GM18909 (cell line): Measurements from ENCODE around the gene GAS6.

Experiments
- ATAC-seq: cut with Tn5 transposase; IDR thresholded peaks from one replicate; pipeline ENCODE4 v1.9.1; 2021; ENCODE audit warnings: mild to moderate bottlenecking; ENCODE audit not compliant: unreplicated experiment, poor library complexity

Gene GAS6

DNA sequence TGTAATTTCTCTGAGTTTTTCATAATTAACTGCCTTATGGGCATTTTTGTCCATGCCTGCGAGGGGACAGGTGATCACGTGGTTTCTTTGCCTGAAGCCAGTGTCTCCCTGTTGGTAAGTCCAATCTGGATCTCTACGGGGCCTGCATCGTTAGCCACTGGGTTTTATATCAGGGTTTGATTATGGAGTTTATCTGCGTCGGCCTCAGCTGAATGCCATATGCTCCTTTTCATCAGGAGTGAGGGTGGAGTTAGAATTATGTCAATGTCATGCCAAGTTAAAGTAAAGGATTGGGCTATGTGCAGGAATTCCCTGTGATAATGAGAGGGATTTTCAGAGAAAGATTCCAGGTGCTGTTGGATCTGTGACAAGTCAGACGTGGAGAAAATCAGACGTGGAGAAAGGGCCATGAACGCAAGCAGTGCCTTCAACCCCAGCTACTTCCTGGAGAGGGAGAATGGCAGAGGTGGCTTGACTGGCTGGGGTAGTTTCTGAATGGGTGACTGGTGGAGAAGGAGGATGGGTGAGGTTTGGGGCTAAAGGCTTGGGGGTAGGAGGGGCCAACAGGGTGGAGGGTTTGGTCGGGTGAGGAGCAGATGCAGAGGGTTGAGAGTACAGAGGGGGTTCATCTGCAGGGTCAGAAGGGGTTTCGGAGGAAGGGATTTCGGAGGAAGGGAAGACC is 80.5 kb downstream of the GAS6 start:
- no peak for ATAC-seq

DNA sequence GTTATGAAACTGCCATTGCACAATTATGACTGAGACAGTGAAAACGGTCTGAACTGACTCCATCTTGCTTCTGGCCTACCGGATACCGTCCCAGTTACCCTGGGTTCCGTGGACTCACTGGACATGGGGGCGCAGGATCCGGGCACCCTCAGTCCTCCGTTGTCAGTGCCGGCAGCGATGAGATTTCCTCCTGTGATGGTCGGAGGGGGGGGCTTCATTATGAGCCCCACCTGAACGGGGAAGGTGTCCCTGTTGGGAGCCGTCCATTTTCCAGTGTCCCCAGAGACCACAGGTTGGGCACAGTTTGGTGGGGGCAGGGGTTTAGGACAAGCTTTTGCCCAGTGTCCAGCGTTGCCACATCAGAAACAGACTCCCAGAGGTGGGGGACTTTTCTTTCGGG is 81.4 kb downstream of the GAS6 start:
- no peak for ATAC-seq

DNA sequence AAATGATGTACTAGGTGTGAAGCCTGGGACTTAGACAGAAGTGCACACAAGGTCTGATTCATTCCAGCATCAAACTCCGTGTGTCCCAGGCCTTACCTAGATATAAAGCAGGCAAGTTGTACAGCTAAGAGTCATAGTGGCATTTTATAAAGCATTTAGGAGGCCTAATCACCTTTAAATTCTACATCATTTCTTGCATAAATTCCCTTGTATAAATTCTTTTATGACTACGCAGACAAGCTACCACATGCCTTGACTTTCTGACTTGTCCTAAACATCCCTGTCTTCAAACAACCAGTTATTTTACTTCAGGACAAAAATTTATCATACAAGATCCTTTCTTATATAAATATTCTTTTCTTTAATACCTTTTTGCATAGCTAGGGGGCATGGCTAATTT is 82.3 kb downstream of the GAS6 start:
- no peak for ATAC-seq

DNA sequence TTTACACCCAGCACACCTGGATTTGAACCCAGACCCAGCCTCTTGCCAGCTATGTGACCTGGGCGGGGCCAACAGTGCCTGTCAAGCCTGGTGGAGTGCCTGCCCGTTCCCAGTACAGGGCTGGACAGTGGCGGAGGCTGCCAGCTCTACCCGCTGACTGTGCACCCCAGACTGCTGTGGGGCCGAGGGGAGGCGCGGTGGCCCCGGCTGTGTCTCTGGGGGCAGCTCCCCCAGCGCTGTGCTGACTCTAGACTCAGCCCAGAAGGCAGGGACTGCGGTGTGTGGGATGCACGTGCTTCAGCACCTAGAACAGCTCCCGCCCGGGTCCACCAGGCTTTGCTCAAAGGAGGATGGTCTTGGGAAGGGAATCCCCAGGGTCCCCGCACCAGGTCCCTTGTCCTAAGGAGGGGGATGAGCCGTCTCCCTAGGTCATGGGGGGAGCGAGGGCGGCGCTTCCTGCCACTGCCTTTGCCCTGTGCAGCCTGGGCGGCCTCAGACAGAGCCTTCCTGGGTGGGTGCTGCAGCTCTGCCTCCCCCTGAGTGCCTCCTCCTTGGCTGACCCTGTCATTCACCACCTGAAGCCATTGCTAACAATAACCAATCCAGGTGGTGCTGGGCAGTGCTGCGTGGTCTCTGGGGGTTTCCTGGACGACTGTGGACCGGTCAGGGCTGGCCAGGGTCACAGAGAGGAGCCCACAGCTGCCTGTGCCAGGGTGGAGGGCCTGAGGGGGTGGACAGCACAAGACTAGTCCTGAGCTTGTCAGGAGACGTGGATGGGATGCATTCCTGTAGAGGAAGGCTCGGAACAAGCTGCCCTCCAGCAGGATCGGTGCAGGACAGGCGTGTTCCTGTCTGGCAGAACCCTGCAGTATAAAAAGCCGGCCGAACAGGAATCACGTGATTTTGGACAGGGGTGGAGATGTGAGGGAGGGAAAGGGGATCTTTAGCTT is 86.3 kb downstream of the GAS6 start:
- ATAC-seq, result no peak

DNA sequence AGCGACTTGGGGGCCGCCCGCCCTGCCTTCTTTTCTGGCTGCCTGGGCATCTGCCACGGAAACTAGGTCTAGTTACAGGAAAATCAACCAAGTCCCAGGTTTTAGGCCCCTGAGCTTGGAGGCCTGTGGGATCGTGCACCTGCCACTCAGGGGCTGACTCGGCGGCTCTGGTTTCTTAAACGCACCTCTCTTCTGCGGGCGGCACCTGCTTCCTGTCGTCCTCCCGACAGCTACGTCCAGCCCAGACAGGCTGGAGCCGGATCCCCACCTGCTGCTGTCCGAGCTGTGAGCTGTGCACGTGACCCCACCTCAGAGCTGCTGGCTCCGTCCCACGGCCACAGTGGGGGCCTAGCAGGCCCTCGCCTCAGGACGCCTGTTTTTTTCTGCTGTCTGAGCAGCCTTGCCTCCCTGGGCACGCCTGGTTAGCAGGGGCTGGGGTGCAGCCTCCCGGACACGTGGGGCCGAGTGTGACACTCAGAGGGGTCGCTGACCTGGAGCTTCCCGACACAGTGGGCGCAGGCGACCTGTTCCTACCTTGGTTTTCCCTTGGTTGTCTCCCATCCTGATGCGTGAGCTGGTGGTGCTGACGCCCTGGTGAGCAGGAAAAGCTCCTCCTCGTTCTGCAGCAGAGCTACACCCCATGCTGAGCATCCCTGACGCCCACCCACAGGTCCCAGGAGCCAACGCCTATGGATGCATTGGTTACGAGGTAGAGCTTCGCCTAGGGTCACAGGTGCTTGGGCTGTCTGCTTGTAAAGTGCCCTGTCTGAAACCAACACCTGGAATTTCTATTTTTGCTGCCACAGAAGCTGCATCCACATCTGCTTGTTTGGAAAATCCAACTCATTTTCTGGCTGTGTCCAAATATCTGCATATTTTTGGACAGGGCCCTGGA is 87.4 kb downstream of the GAS6 start:
- ATAC-seq, result no peak

DNA sequence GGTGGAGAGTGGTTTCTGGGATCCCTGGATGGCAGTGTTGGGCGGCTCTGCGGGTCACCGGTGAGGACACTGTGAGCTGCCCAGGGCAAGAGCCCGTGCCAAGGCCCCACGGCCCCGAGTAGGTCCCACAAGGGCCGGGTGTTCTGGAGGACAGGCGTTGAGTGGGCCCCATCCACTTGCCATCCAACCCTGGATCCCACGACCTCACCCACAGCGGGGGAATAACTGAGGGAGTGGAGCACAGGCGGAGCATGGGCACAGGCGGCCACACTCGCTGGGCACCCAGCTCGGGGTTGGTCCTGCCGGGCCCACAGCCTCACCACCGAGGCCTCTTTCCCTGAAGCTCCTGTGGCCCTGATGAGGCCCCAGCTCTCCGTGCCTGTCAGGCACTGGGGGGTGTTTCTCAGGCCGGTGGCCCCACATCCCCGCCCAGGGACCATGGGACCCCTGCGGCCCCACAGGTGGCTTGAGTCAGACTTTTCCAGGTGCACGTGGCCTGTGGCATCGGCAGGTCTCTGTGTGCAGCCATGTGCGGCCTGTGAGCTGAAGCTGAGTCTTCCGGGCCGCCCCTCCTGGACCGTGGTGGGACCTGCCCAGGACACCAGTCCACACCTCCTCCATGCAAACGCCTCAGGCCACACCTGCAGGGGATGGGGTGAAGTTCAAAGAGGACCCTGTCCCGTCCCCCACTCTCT is 88.3 kb downstream of the GAS6 start:
- ATAC-seq, result no peak

DNA sequence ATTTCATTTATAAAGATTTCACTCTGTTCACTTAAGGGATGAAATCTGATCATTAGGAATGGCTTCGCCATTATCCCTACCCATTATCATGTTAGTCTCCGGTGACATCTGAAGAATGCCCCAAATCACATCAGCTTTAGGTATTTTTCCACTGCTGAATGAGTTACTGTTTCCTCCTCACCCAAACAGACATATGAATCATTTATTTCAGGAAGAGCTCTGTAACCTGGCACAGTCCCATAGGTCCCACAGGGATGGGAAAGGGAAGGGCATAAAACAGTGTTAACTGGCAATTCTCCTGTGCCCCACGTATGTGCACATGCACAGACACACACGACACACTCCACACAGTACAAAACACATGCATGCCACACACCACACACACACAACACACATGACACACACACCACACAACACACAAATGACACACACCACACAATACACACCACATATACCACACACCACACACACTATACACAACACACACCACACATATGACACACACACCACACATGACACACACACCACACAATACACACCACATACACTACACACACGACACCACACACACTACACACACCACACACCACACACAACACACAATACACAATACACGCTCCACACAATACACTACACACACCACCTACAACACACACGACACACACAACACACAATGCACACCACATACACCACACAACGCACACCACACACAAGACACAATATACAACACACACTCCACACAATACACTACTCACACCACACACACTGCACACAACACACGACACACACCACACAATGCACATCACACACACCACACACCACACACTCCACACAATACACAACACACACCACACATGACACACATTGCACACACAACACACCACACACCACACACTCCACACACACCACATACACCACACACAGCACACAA is 89.4 kb downstream of the GAS6 start:
- no peak for ATAC-seq

DNA sequence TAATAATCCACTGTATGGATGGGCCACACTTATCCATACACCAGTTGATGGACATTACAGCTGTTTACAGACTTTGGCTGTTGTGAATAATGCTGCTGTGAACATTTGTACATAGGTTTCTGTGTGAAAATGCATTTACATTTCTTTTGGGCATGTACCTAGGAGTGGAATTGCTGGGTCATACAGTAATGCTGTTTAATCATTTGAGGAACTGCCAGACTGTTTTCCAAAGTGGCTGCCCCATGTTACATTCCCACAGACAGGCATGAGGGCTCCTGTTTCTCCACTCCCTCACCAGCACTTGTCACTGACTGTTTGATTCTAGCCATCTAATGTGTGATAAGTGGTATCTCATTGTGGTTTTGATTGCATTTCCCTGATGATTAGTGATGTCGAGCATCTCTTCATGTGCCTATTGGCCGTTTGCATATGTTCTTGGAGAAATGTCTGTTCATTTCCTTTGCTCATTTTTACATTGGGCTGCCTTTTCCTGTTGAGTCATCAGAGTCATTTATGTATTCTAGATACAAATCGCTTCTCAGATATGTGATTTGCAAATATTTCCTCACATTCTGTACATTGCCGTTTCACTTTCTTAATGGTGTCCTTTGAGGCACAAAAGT is 92.1 kb downstream of the GAS6 start:
- no peak for ATAC-seq

DNA sequence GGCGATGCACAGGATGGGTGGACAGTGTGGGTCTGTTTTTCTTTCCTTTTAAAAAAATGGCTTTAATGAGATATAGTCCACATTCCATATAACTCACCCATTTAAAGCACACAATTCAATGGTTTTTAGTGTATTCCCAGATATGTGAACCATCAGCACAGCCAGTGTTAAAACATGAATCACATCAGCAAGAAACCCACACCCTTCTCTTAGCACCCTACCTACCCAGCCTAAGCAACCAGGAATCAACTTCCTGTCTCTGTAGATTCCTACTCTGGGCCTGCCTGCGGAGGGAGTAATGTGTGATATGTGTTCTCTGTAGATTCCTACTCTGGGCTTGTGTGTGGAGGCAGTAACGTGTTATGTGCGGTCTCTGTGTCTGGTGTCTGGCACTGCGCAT is 92.9 kb downstream of the GAS6 start:
- ATAC-seq, result no peak
